Panc1 (cell line): ENCODE measurements around the gene PROZ. TPM values are rescaled to one million over a fixed set of nuclear protein-coding genes. Genes with fewer than 3 reads are reported as not detected.

ENCODE experiments used
- ATAC-seq: fragments of 200-7000 bp; cut with Tn5 transposase; 2 replicates; pipeline ENCODE4 v1.9.1; 2020; ENCODE audit warnings: mild to moderate bottlenecking, moderate library complexity
- BruUV-seq: library from RNA; stranded (reverse); fragments of 400-500 nt; replicated peaks from 2 replicates; lab custom pipeline; 2021; lab: Mats Ljungman, UMichigan
- CTCF ChIA-PET: fragments of 300-600 bp; sonication (Branson Sonifier 250); formaldehyde crosslinking; loops from one replicate; lab custom pipeline; 2022; ENCODE audit warnings: antibody characterized with exemption; lab: Charles Lee
- POLR2A ChIA-PET: fragments of 300-600 bp; sonication (Branson Sonifier 250); formaldehyde crosslinking; loops from one replicate; lab custom pipeline; 2022; ENCODE audit warnings: antibody characterized with exemption; lab: Charles Lee
- DNase-seq: peaks from one replicate; pipeline ENCODE4 v3.0.0-alpha.2; 2010; ENCODE audit warnings: low read depth, low spot score
- H3K27ac ChIP-seq: 2 replicates; pipeline ENCODE4 v1.5.1; 2011; ENCODE audit warnings: mild to moderate bottlenecking, low read length, inconsistent platforms
- H3K27me3 ChIP-seq: fragments of 200-500 bp; sonication (Bioruptor generic); 2 replicates; pipeline ENCODE4 v1.6.0; 2014; ENCODE audit warnings: low read length, inconsistent platforms; ENCODE audit not compliant: control insufficient read depth, insufficient read depth
- H3K36me3 ChIP-seq: fragments of 200-500 bp; sonication (Bioruptor generic); 2 replicates; pipeline ENCODE4 v1.5.1; 2014; ENCODE audit warnings: inconsistent platforms, mild to moderate bottlenecking, low read length, moderate library complexity; ENCODE audit not compliant: control insufficient read depth, insufficient read depth
- H3K4me1 ChIP-seq: 2 replicates; pipeline ENCODE4 v1.5.1; 2011; ENCODE audit warnings: inconsistent platforms, mild to moderate bottlenecking, low read length, moderate library complexity; ENCODE audit not compliant: control insufficient read depth, insufficient read depth
- H3K4me3 ChIP-seq, 2 experiments: 2 replicates each; pipeline ENCODE4 v1.5.1; 2011 to 2012; ENCODE audit warnings: low read depth in 2 of 2, low read length in 2 of 2, mild to moderate bottlenecking in 2 of 2, inconsistent platforms in 1 of 2, moderate library complexity in 1 of 2
- H3K9me3 ChIP-seq: fragments of 200-500 bp; sonication (Bioruptor generic); 2 replicates; pipeline ENCODE4 v1.5.1; 2014; ENCODE audit warnings: low read depth, mild to moderate bottlenecking, inconsistent platforms, low read length, moderate library complexity; ENCODE audit not compliant: control insufficient read depth, insufficient read depth
- CTCF ChIP-seq: fragments of 450-650 bp; IDR thresholded peaks from 2 replicates; pipeline ENCODE4 v1.5.1; 2017; ENCODE audit warnings: mild to moderate bottlenecking
- POLR2AphosphoS5 ChIP-seq: IDR thresholded peaks from 2 replicates; pipeline ENCODE4 v1.6.1; 2012; ENCODE audit warnings: mild to moderate bottlenecking, low read depth, low read length, moderate library complexity
- REST ChIP-seq, 2 experiments: IDR thresholded peaks; 2 replicates each; pipeline ENCODE4 v1.6.1; 2011 to 2012; ENCODE audit warnings: low read depth in 2 of 2, control low read depth in 1 of 2, low read length in 1 of 2, mild to moderate bottlenecking in 1 of 2, moderate library complexity in 1 of 2; ENCODE audit not compliant: insufficient read depth in 1 of 2
- SIN3A ChIP-seq: IDR thresholded peaks from 2 replicates; pipeline ENCODE4 v1.6.1; 2012; ENCODE audit warnings: low read depth, mild to moderate bottlenecking, low read length, moderate library complexity, borderline replicate concordance; ENCODE audit not compliant: insufficient read depth
- TCF7L2 ChIP-seq: IDR thresholded peaks from 2 replicates; pipeline ENCODE4 v1.6.1; 2011; ENCODE audit warnings: mild to moderate bottlenecking, low read depth, low read length, inconsistent platforms
- in situ Hi-C: cut with HindIII; loops from 2 replicates; pipeline ENCODE4 v1.10.0; 2016; ENCODE audit warnings: low sequenced_read_pairs, low pct_unique_long_range_greater_than_20kb
- intact Hi-C: fragments of 100-400 bp; cut with micrococcal nuclease; formaldehyde crosslinking; loops from one replicate; pipeline ENCODE4 v1.10.0; 2022; ENCODE audit not compliant: unreplicated experiment
- total RNA-seq: library from RNA; stranded (reverse); gene quantifications from one replicate; pipeline ENCODE4 v1.2.1, GENCODE V29; 2021; ENCODE audit not compliant: unreplicated experiment

PROZ gene
- total RNA-seq, 1 experiment from 2014 or later: not detected

GRCh38 chr13:113116206-113116800, 42.1 kb upstream of the PROZ start:
- TF ChIP-seq REST (IDR thresholded peaks at IDR 0.05; ENCODE audit: insufficient read depth in 1 of 2, low read depth in 2 of 2, low read length in 1 of 2): no peak
- no peak for TF ChIP-seq POLR2AphosphoS5
- no peak for TF ChIP-seq CTCF
- TF ChIP-seq TCF7L2: no peak
- Histone ChIP-seq H3K4me3 (no peak overlapping the region), H3K9me3 (no peaks in the 10 kb centered on the region), H3K4me1 (no peaks in the 10 kb centered on the region), H3K27ac (no peak overlapping the region), H3K36me3 (no peaks in the 10 kb centered on the region), H3K27me3 (no peaks in the 10 kb centered on the region)
- intact Hi-C loops (no loop called here), in situ Hi-C loops (no loop called here)
- no peak for ATAC-seq
- ChIA-PET CTCF (no interaction called here), POLR2A (no interaction called here)
- BruUV-seq: no TSS peak
- no peak for DNase-seq

- TF ChIP-seq REST (IDR thresholded peaks at IDR 0.05; ENCODE audit: insufficient read depth in 1 of 2, low read depth in 2 of 2, low read length in 1 of 2) (no peak), SIN3A (no peak), POLR2AphosphoS5 (no peak), CTCF (no peak), TCF7L2 (no peak)
- H3K27ac ChIP-seq: no peak overlapping the region
- ATAC-seq: no peak
- no peaks in the 10 kb centered on the region for H3K4me1 ChIP-seq
- intact Hi-C loops: no loop called here
- no peaks in the 10 kb centered on the region for H3K36me3 ChIP-seq
- no peaks in the 10 kb centered on the region for H3K9me3 ChIP-seq
- CTCF ChIA-PET: no interaction called here
- in situ Hi-C loops: no loop called here
- no peak for DNase-seq
- no peaks in the 10 kb centered on the region for H3K27me3 ChIP-seq
- POLR2A ChIA-PET: interaction anchor here (0.6 kb wide), 1 partner anchor 12 kb away, joined by 11 read pairs; no protein-coding TSS in a partner anchor
- BruUV-seq: no TSS peak
- H3K4me3 ChIP-seq: no peak overlapping the region
These were observed 41.6 kb upstream of the PROZ start for GRCh38 chr13:113116871-113117271.
